WTC11 (cell line): Measurements from ENCODE around the gene PLXNA2. TPM values are rescaled to one million over a fixed set of nuclear protein-coding genes. Genes with fewer than 3 reads are reported as not detected.

Source experiments
- ATAC-seq: fragments of 200-7000 bp; cut with Tn5 transposase; 2 replicates; pipeline ENCODE4 v1.10.0; 2021; ENCODE audit warnings: mild to moderate bottlenecking, moderate library complexity
- CTCF ChIA-PET: fragments of 300-600 bp; sonication (Branson Sonifier 250); formaldehyde crosslinking; loops from one replicate; lab custom pipeline; 2021; ENCODE audit warnings: antibody characterized with exemption; lab: Charles Lee
- POLR2A ChIA-PET: fragments of 350-600 bp; sonication (Branson Sonifier 250); formaldehyde crosslinking; loops from one replicate; lab custom pipeline; 2021; ENCODE audit warnings: antibody characterized with exemption; lab: Charles Lee
- DNase-seq: peaks from one replicate; pipeline ENCODE4 v3.0.0; 2021; ENCODE audit warnings: low spot score
- H3K27ac Mint-ChIP-seq: 2 replicates; pipeline ENCODE4 v1.8.0; 2021; ENCODE audit warnings: mixed read lengths
- H3K27me3 Mint-ChIP-seq: 2 replicates; pipeline ENCODE4 v1.8.0; 2021; ENCODE audit warnings: low read depth, mild to moderate bottlenecking, moderate library complexity, mixed read lengths
- H3K36me3 Mint-ChIP-seq: 2 replicates; pipeline ENCODE4 v1.8.0; 2021; ENCODE audit warnings: mixed read lengths
- H3K4me1 Mint-ChIP-seq: 2 replicates; pipeline ENCODE4 v1.8.0; 2022; ENCODE audit warnings: mixed read lengths
- H3K4me3 Mint-ChIP-seq: 2 replicates; pipeline ENCODE4 v1.8.0; 2021; ENCODE audit warnings: mild to moderate bottlenecking, moderate library complexity, mixed read lengths
- H3K9me3 Mint-ChIP-seq: 2 replicates; pipeline ENCODE4 v1.8.0; 2021; ENCODE audit warnings: mixed read lengths
- EMX1 ChIP-seq: fragments of 250-450 bp; sonication (Bioruptor Pico); IDR thresholded peaks from 2 replicates; pipeline ENCODE4 v1.8.0; 2021; ENCODE audit warnings: mild to moderate bottlenecking
- GTF2I ChIP-seq: fragments of 250-450 bp; sonication (Bioruptor Pico); conservative IDR thresholded peaks from 2 replicates; pipeline ENCODE4 v1.4.0; 2021; ENCODE audit warnings: mild to moderate bottlenecking
- MYBL2 ChIP-seq: sonication (generic); formaldehyde crosslinking; IDR thresholded peaks from 2 replicates; pipeline ENCODE4 v1.8.1; 2023; ENCODE audit warnings: mild to moderate bottlenecking, moderate library complexity, missing genetic modification reagents
- NFATC4 ChIP-seq: fragments of 250-450 bp; sonication (Bioruptor Pico); IDR thresholded peaks from 2 replicates; pipeline ENCODE4 v1.9.0; 2021; ENCODE audit warnings: mild to moderate bottlenecking
- TCF7 ChIP-seq: sonication (generic); formaldehyde crosslinking; IDR thresholded peaks from 2 replicates; pipeline ENCODE4 v1.8.0; 2022; ENCODE audit warnings: mild to moderate bottlenecking, low read depth, missing genetic modification reagents, moderate library complexity
- TEAD4 ChIP-seq: sonication (generic); formaldehyde crosslinking; IDR thresholded peaks from 2 replicates; pipeline ENCODE4 v1.8.0; 2022; ENCODE audit warnings: mild to moderate bottlenecking, missing genetic modification reagents
- ZNF263 ChIP-seq: sonication (generic); formaldehyde crosslinking; IDR thresholded peaks from 2 replicates; pipeline ENCODE4 v1.8.1; 2022; ENCODE audit warnings: low read depth, mild to moderate bottlenecking, moderate library complexity, missing genetic modification reagents
- ZNF281 ChIP-seq: sonication (generic); formaldehyde crosslinking; IDR thresholded peaks from 2 replicates; pipeline ENCODE4 v1.8.0; 2023; ENCODE audit warnings: mild to moderate bottlenecking, missing genetic modification reagents
- ZNF416 ChIP-seq: fragments of 250-450 bp; sonication (Bioruptor Pico); IDR thresholded peaks from 2 replicates; pipeline ENCODE4 v1.9.0; 2021; ENCODE audit warnings: mild to moderate bottlenecking, inconsistent platforms
- ZNF423 ChIP-seq: fragments of 250-450 bp; sonication (Bioruptor Pico); IDR thresholded peaks from 2 replicates; pipeline ENCODE4 v2.1.2; 2022; ENCODE audit warnings: mild to moderate bottlenecking, moderate library complexity
- ZNF532 ChIP-seq: fragments of 250-450 bp; sonication (Bioruptor Pico); IDR thresholded peaks from 2 replicates; pipeline ENCODE4 v1.9.0; 2021; ENCODE audit warnings: mild to moderate bottlenecking, borderline replicate concordance
- total RNA-seq: library from RNA; stranded (reverse); gene quantifications from 3 replicates; pipeline ENCODE4 v1.2.3, GENCODE V29; 2021
- TF ChIP-seq, protein P1 (sequence below): sonication (generic); formaldehyde crosslinking; IDR thresholded peaks from 2 replicates; pipeline ENCODE4 v1.8.1; 2022; ENCODE audit warnings: missing genetic modification reagents, borderline replicate concordance
- TF ChIP-seq, protein P2 (sequence below): sonication (generic); formaldehyde crosslinking; IDR thresholded peaks from 2 replicates; pipeline ENCODE4 v1.8.1; 2023; ENCODE audit warnings: mild to moderate bottlenecking, missing genetic modification reagents, borderline replicate concordance
- TF ChIP-seq, protein P3 (sequence below): sonication (generic); formaldehyde crosslinking; IDR thresholded peaks from 2 replicates; pipeline ENCODE4 v1.8.0; 2022; ENCODE audit warnings: missing genetic modification reagents
- TF ChIP-seq, protein P4 (sequence below): sonication (generic); formaldehyde crosslinking; IDR thresholded peaks from 2 replicates; pipeline ENCODE4 v1.8.0; 2022; ENCODE audit warnings: mild to moderate bottlenecking, missing genetic modification reagents
- TF ChIP-seq, protein P5 (sequence below): sonication (generic); formaldehyde crosslinking; IDR thresholded peaks from 2 replicates; pipeline ENCODE4 v1.8.1; 2023; ENCODE audit warnings: mild to moderate bottlenecking, missing genetic modification reagents, moderate library complexity

The PLXNA2 gene
- total RNA-seq, 1 experiment from 2014 or later: 4.2 TPM

GRCh38 chr1:208052135-208052534 is 192.0 kb downstream of the PLXNA2 start (continued):
- TF ChIP-seq TEAD4 (CRISPR knock-in tag) (no peak), NFATC4 (CRISPR knock-in tag) (no peak), TCF7 (no peak), EMX1 (CRISPR knock-in tag) (no peak), ZNF281 (CRISPR knock-in tag) (no peak), MYBL2 (CRISPR knock-in tag) (no peak), ZNF416 (CRISPR knock-in tag) (no peak)
- TF ChIP-seq, protein P1, sequence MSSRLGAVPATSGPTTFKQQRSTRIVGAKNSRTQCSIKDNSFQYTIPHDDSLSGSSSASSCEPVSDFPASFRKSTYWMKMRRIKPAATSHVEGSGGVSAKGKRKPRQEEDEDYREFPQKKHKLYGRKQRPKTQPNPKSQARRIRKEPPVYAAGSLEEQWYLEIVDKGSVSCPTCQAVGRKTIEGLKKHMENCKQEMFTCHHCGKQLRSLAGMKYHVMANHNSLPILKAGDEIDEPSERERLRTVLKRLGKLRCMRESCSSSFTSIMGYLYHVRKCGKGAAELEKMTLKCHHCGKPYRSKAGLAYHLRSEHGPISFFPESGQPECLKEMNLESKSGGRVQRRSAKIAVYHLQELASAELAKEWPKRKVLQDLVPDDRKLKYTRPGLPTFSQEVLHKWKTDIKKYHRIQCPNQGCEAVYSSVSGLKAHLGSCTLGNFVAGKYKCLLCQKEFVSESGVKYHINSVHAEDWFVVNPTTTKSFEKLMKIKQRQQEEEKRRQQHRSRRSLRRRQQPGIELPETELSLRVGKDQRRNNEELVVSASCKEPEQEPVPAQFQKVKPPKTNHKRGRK (CRISPR knock-in tag): no peak
- TF ChIP-seq, protein P2, sequence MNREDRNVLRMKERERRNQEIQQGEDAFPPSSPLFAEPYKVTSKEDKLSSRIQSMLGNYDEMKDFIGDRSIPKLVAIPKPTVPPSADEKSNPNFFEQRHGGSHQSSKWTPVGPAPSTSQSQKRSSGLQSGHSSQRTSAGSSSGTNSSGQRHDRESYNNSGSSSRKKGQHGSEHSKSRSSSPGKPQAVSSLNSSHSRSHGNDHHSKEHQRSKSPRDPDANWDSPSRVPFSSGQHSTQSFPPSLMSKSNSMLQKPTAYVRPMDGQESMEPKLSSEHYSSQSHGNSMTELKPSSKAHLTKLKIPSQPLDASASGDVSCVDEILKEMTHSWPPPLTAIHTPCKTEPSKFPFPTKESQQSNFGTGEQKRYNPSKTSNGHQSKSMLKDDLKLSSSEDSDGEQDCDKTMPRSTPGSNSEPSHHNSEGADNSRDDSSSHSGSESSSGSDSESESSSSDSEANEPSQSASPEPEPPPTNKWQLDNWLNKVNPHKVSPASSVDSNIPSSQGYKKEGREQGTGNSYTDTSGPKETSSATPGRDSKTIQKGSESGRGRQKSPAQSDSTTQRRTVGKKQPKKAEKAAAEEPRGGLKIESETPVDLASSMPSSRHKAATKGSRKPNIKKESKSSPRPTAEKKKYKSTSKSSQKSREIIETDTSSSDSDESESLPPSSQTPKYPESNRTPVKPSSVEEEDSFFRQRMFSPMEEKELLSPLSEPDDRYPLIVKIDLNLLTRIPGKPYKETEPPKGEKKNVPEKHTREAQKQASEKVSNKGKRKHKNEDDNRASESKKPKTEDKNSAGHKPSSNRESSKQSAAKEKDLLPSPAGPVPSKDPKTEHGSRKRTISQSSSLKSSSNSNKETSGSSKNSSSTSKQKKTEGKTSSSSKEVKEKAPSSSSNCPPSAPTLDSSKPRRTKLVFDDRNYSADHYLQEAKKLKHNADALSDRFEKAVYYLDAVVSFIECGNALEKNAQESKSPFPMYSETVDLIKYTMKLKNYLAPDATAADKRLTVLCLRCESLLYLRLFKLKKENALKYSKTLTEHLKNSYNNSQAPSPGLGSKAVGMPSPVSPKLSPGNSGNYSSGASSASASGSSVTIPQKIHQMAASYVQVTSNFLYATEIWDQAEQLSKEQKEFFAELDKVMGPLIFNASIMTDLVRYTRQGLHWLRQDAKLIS: no peak
- TF ChIP-seq, protein P3, sequence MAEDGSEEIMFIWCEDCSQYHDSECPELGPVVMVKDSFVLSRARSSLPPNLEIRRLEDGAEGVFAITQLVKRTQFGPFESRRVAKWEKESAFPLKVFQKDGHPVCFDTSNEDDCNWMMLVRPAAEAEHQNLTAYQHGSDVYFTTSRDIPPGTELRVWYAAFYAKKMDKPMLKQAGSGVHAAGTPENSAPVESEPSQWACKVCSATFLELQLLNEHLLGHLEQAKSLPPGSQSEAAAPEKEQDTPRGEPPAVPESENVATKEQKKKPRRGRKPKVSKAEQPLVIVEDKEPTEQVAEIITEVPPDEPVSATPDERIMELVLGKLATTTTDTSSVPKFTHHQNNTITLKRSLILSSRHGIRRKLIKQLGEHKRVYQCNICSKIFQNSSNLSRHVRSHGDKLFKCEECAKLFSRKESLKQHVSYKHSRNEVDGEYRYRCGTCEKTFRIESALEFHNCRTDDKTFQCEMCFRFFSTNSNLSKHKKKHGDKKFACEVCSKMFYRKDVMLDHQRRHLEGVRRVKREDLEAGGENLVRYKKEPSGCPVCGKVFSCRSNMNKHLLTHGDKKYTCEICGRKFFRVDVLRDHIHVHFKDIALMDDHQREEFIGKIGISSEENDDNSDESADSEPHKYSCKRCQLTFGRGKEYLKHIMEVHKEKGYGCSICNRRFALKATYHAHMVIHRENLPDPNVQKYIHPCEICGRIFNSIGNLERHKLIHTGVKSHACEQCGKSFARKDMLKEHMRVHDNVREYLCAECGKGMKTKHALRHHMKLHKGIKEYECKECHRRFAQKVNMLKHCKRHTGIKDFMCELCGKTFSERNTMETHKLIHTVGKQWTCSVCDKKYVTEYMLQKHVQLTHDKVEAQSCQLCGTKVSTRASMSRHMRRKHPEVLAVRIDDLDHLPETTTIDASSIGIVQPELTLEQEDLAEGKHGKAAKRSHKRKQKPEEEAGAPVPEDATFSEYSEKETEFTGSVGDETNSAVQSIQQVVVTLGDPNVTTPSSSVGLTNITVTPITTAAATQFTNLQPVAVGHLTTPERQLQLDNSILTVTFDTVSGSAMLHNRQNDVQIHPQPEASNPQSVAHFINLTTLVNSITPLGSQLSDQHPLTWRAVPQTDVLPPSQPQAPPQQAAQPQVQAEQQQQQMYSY (CRISPR knock-in tag): no peak
- TF ChIP-seq, protein P4, sequence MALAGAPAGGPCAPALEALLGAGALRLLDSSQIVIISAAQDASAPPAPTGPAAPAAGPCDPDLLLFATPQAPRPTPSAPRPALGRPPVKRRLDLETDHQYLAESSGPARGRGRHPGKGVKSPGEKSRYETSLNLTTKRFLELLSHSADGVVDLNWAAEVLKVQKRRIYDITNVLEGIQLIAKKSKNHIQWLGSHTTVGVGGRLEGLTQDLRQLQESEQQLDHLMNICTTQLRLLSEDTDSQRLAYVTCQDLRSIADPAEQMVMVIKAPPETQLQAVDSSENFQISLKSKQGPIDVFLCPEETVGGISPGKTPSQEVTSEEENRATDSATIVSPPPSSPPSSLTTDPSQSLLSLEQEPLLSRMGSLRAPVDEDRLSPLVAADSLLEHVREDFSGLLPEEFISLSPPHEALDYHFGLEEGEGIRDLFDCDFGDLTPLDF (CRISPR knock-in tag): no peak

DNA sequence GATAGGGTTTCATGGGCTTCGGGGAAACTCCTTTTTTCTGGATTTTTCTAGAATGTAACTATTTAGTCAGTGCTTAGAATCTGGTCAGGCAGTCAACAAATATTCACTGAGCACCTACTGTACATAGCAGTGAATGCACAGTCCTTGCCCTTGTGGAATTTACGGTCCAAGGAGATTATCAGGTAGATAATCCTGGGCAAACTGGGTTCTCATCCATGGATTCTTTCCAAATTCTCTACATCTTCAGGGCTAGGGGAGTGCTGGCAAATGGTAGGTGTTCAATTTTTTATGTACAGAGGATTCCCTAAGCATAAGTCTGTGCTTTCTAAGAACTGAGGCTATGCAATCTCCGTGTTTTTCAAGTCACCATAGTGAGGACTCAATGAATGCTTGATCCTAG is 192.5 kb downstream of the PLXNA2 start:
- no peak overlapping the region for H3K27ac Mint-ChIP-seq
- peaks cover 19% of the 10 kb centered on the region for H3K4me1 Mint-ChIP-seq
- TF ChIP-seq ZNF263 (CRISPR knock-in tag) (no peak), ZNF532 (CRISPR knock-in tag) (no peak), TCF7 (no peak), ZNF423 (no peak), GTF2I (CRISPR knock-in tag) (no peak)
- TF ChIP-seq, protein P5, sequence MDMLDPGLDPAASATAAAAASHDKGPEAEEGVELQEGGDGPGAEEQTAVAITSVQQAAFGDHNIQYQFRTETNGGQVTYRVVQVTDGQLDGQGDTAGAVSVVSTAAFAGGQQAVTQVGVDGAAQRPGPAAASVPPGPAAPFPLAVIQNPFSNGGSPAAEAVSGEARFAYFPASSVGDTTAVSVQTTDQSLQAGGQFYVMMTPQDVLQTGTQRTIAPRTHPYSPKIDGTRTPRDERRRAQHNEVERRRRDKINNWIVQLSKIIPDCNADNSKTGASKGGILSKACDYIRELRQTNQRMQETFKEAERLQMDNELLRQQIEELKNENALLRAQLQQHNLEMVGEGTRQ (CRISPR knock-in tag): no peak
- CTCF ChIA-PET: no interaction called here
- POLR2A ChIA-PET: no interaction called here
- H3K4me3 Mint-ChIP-seq: no peak overlapping the region
- H3K9me3 Mint-ChIP-seq: no peaks in the 10 kb centered on the region
- ATAC-seq: no peak
- DNase-seq: no peak
- H3K27me3 Mint-ChIP-seq: no peaks in the 10 kb centered on the region; the same call in 1 of the 2 replicates
- H3K36me3 Mint-ChIP-seq: no peaks in the 10 kb centered on the region
